ENCODE data around the gene ROBO1. TPM values are rescaled to one million over a fixed set of nuclear protein-coding genes. Genes with fewer than 3 reads are reported as not detected.
"Not testable (repeated sequence)": the region's sequence is repeated elsewhere in the genome, so short reads cannot be mapped to it uniquely, and the experiment has no call there.

The ROBO1 gene
- total RNA-seq, 1 donor from 2014 or later: 19.4 TPM

GRCh38 chr3:79317551-79318518 lies 450.0 kb downstream of the ROBO1 start:
- H3K4me3 ChIP-seq (ENCODE audit: low read depth, low read length): no peak overlapping the region
- no peak for DNase-seq (ENCODE audit: low read depth)
- TF ChIP-seq, protein P1, sequence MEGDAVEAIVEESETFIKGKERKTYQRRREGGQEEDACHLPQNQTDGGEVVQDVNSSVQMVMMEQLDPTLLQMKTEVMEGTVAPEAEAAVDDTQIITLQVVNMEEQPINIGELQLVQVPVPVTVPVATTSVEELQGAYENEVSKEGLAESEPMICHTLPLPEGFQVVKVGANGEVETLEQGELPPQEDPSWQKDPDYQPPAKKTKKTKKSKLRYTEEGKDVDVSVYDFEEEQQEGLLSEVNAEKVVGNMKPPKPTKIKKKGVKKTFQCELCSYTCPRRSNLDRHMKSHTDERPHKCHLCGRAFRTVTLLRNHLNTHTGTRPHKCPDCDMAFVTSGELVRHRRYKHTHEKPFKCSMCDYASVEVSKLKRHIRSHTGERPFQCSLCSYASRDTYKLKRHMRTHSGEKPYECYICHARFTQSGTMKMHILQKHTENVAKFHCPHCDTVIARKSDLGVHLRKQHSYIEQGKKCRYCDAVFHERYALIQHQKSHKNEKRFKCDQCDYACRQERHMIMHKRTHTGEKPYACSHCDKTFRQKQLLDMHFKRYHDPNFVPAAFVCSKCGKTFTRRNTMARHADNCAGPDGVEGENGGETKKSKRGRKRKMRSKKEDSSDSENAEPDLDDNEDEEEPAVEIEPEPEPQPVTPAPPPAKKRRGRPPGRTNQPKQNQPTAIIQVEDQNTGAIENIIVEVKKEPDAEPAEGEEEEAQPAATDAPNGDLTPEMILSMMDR (conservative IDR thresholded peaks at IDR 0.05; ENCODE audit: low read depth, low read length): no peak

- TF ChIP-seq, protein P1 (conservative IDR thresholded peaks at IDR 0.05; ENCODE audit: low read depth, low read length): no peak
- no peak for DNase-seq (ENCODE audit: low read depth)
- no peak overlapping the region for H3K4me3 ChIP-seq (ENCODE audit: low read depth, low read length)
Measured at GRCh38 chr3:79314962-79315361, 452.8 kb downstream of the ROBO1 start.

DNA sequence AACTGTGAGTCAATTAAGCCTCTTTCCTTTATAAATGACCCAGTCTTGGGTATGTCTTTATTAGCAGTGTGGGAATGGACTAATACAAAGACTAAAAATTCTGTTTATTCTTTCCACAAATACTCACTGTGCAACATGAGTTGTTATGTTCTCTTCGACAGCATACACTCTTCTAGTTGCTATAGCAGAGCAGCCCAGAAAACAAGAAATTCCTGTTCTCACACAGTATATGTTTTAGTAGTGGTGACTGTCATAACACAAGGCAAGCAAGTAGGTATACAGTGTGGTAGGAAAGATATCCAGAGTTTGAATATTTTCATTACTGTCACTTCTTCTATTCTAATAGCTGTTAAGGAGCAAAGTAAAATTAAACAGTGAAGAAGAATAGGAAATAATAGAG lies 453.3 kb downstream of the ROBO1 start:
- H3K4me3 ChIP-seq (ENCODE audit: low read depth, low read length): no peak overlapping the region
- DNase-seq (ENCODE audit: low read depth): no peak
- TF ChIP-seq, protein P1 (conservative IDR thresholded peaks at IDR 0.05; ENCODE audit: low read depth, low read length): no peak

GRCh38 chr3:79310016-79310415 lies 457.8 kb downstream of the ROBO1 start:
- TF ChIP-seq, protein P1 (conservative IDR thresholded peaks at IDR 0.05; ENCODE audit: low read depth, low read length): no peak
- H3K4me3 ChIP-seq (ENCODE audit: low read depth, low read length): no peak overlapping the region
- DNase-seq (ENCODE audit: low read depth): no peak

- DNase-seq (ENCODE audit: low read depth): no peak
- TF ChIP-seq, protein P1 (conservative IDR thresholded peaks at IDR 0.05; ENCODE audit: low read depth, low read length): no peak
- H3K4me3 ChIP-seq (ENCODE audit: low read depth, low read length): no peak overlapping the region
Measured at GRCh38 chr3:79306934-79307570, 460.7 kb downstream of the ROBO1 start.

- not testable (repeated sequence) for DNase-seq (ENCODE audit: low read depth); H3K4me3 ChIP-seq (ENCODE audit: low read depth, low read length)
Measured at GRCh38 chr3:79299949-79300635, 467.7 kb downstream of the ROBO1 start.

All from epithelial cell of proximal tubule (primary cell).